Colonic mucosa (tissue), 4 donors: Measurements from ENCODE around the gene TEX36. TPM values are rescaled to one million over a fixed set of nuclear protein-coding genes. Genes with fewer than 3 reads are reported as not detected.
"Not testable (repeated sequence)": the region's sequence is repeated elsewhere in the genome, so short reads cannot be mapped to it uniquely, and the experiment has no call there.

Experiments used
- DNase-seq: peaks from one replicate; pipeline ENCODE4 v3.0.0-alpha.2; 2020
- H3K27ac ChIP-seq: fragments of 200-600 bp; one replicate; pipeline ENCODE4 v1.8.0; 2021
- H3K27me3 ChIP-seq: fragments of 200-600 bp; one replicate; pipeline ENCODE4 v1.8.0; 2021
- H3K36me3 ChIP-seq: fragments of 200-600 bp; one replicate; pipeline ENCODE4 v1.8.0; 2021
- H3K4me1 ChIP-seq: fragments of 200-600 bp; one replicate; pipeline ENCODE4 v1.8.0; 2021; ENCODE audit warnings: mild to moderate bottlenecking
- H3K4me3 ChIP-seq: fragments of 200-600 bp; one replicate; pipeline ENCODE4 v1.8.0; 2021
- H3K9ac ChIP-seq, 2 donors: one replicate each; pipeline ENCODE4 v1.7.0; 2013; ENCODE audit warnings: control low read depth in 2 of 2, low read depth in 2 of 2, low read length in 2 of 2
- H3K9me3 ChIP-seq: fragments of 200-600 bp; one replicate; pipeline ENCODE4 v1.8.0; 2021
- CTCF ChIP-seq: fragments of 200-600 bp; IDR thresholded peaks from one replicate; pipeline ENCODE4 v1.8.0; 2022; ENCODE audit warnings: antibody characterized with exemption, mild to moderate bottlenecking
- intact Hi-C: fragments of 100-400 bp; cut with DNase I; formaldehyde crosslinking; loops from one replicate; pipeline ENCODE4 v1.14.1; 2022
- total RNA-seq, 2 donors: library from RNA; stranded (reverse); fragmentation: NEBNext Ultra II Directional in 1 of 2; extraction: Animal tissue kit (Norgen Biotek cat#: 25700) in 1 of 2; gene quantifications; one replicate each; pipeline ENCODE4 v1.2.1, GENCODE V29; 2021
- donor health status: healthy.
- donor health status: DM: no; HTN: no; CAD: no.
- donor health status: DM: no; HTN: no; CAD: no.

TEX36 gene
- total RNA-seq, 2 donors from 2014 or later: not detected

- no peak overlapping the region for H3K4me3 ChIP-seq
- H3K36me3 ChIP-seq: no peaks in the 10 kb centered on the region
- no peaks in the 10 kb centered on the region for H3K27me3 ChIP-seq
- TF ChIP-seq CTCF: no peak
- intact Hi-C loops: no loop called here
- H3K9ac ChIP-seq: no peak overlapping the region
- no peak overlapping the region for H3K27ac ChIP-seq
- no peak for DNase-seq
- H3K4me1 ChIP-seq: no peaks in the 10 kb centered on the region
- no peaks in the 10 kb centered on the region for H3K9me3 ChIP-seq
Observed at GRCh38 chr10:125656523-125656922, 26.4 kb downstream of the TEX36 start.

DNA sequence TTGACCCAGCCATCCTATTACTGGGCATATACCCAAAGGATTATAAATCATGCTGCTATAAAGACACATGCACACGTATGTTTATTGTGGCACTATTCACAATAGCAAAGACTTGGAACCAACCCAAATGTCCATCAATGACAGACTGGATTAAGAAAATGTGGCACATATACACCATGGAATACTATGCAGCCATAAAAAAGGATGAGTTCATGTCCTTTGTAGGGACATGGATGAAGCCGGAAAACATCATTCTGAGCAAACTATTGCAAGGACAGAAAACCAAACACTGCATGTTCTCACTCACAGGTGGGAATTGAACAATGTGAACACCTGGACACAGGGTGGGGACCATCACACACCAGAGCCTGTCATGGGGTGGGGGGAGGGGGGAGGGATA lies 29.9 kb downstream of the TEX36 start:
- H3K4me1 ChIP-seq, H3K27ac ChIP-seq, H3K4me3 ChIP-seq, H3K27me3 ChIP-seq, H3K36me3 ChIP-seq, intact Hi-C loops, DNase-seq, H3K9ac ChIP-seq, H3K9me3 ChIP-seq: not testable (repeated sequence)

DNA sequence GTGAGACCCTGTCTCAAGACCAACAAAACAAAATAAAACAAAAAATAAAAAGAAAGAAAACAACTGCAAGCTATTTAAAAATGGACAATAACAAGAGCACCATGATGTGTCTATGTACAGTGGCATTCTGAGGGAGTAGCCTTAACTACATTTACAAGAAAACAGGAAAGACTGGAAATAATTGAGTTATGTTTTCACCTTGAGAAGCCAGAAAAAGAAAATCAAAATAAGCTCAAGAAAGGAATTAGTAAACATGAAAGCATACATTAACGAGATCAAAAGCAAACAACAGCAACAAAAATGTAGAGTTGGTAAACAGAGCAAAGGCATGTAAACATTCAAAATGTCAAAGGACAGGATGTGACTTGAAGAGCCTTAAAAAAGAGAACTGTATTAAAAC lies 36.7 kb downstream of the TEX36 start:
- Histone ChIP-seq H3K4me1 (no peaks in the 10 kb centered on the region), H3K9me3 (no peaks in the 10 kb centered on the region), H3K9ac (no peak overlapping the region), H3K4me3 (no peak overlapping the region), H3K27me3 (no peaks in the 10 kb centered on the region), H3K27ac (no peak overlapping the region), H3K36me3 (no peaks in the 10 kb centered on the region)
- intact Hi-C loops: no loop called here
- DNase-seq: no peak
- TF ChIP-seq CTCF: no peak

DNA sequence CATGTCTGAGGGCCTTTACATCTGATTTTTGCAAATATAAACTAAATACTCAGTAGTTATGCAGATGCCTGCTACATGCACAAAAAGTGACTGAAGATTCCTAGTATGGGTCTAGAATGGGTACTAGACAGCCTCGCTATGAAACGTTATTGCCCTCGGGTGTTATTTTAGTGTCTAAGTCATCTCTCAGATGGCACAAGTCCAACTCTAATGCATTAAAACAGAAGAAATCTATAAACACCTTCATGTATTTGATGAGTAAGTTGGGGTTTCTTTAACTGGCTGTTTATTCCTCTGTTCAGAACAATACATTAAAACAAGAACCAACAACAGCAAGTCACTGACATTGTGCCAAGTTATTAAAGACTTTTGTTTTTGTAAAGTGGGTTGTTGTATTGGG lies 41.6 kb downstream of the TEX36 start:
- intact Hi-C loops: no loop called here

DNA sequence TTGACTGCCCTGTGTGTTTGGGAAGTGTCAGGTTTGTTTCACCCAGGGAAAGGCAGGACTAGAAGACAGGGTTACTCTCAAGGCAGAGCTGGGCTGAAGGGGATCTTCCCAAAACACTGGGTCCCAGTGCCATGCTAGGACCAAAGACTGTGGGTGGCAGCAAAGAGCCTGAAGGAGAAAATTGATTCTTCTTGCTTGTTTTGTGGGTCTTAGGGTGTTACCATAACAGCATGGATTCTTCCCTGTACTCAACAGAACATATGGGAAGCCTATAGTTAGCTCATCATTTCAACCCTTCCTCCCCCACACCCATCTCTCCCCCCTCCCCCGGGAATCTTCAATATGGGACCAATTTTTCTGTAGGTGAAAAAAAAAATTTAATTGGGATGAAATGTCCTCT lies 42.3 kb downstream of the TEX36 start:
- intact Hi-C loops: no loop called here
- H3K27me3 ChIP-seq: no peaks in the 10 kb centered on the region
- no peaks in the 10 kb centered on the region for H3K36me3 ChIP-seq
- H3K4me1 ChIP-seq: no peaks in the 10 kb centered on the region
- H3K4me3 ChIP-seq: no peak overlapping the region
- H3K9ac ChIP-seq: no peak overlapping the region
- DNase-seq: no peak
- H3K9me3 ChIP-seq: no peaks in the 10 kb centered on the region
- H3K27ac ChIP-seq: no peak overlapping the region
- TF ChIP-seq CTCF: no peak

More for the DNA sequence above, 41.6 kb downstream of the TEX36 start:
- no peak overlapping the region for H3K9ac ChIP-seq
- no peak overlapping the region for H3K4me3 ChIP-seq
- TF ChIP-seq CTCF: no peak
- no peak overlapping the region for H3K27ac ChIP-seq
- H3K36me3 ChIP-seq: no peaks in the 10 kb centered on the region
- no peaks in the 10 kb centered on the region for H3K9me3 ChIP-seq
- no peaks in the 10 kb centered on the region for H3K4me1 ChIP-seq
- no peak for DNase-seq
- H3K27me3 ChIP-seq: no peaks in the 10 kb centered on the region

DNA sequence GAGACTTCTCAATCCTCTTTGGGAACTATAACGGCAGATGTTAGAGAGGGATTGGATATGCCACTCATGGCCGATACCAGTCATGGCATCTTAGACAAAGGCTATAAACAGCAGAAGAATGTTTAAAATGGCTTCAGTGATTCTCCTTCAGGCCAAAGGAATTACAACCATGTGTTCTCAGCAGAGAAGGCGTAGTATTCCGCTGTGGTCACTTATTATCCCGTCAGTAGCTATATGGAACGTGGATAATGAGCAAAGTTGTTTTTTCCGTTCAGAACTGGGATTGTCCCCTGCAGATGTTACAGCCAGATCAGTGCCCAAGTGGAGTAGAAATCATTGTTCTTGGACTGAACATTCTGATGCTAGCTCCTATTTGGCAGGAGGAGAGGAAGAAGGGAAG lies 43.1 kb downstream of the TEX36 start:
- H3K4me3 ChIP-seq: no peak overlapping the region
- DNase-seq: no peak
- H3K27me3 ChIP-seq: no peaks in the 10 kb centered on the region
- intact Hi-C loops: no loop called here
- no peaks in the 10 kb centered on the region for H3K4me1 ChIP-seq
- no peaks in the 10 kb centered on the region for H3K36me3 ChIP-seq
- no peak overlapping the region for H3K27ac ChIP-seq
- no peak overlapping the region for H3K9ac ChIP-seq
- no peaks in the 10 kb centered on the region for H3K9me3 ChIP-seq
- TF ChIP-seq CTCF: no peak
